Endothelial cell of umbilical vein (primary cell): ENCODE results near the gene GGNBP2. TPM values are rescaled to one million over a fixed set of nuclear protein-coding genes. Genes with fewer than 3 reads are reported as not detected.
"Not testable (repeated sequence)": the region's sequence is repeated elsewhere in the genome, so short reads cannot be mapped to it uniquely, and the experiment has no call there.

Experiments used
- BruUV-seq: library from RNA; stranded (reverse); fragments of 400-500 nt; replicated peaks from 2 replicates; lab custom pipeline; 2021; lab: Mats Ljungman, UMichigan
- CTCF ChIA-PET: fragments of 300-600, 350-600 bp; sonication (Branson Sonifier 250); formaldehyde crosslinking; loops from one replicate; lab custom pipeline; 2021; ENCODE audit warnings: antibody characterized with exemption, inconsistent platforms; lab: Charles Lee
- POLR2A ChIA-PET: fragments of 300-600, 350-600 bp; sonication (Branson Sonifier 250); formaldehyde crosslinking; loops from one replicate; lab custom pipeline; 2021; ENCODE audit warnings: antibody characterized with exemption, inconsistent platforms; lab: Charles Lee
- DNase-seq: peaks from one replicate; pipeline ENCODE4 v3.0.0-alpha.2; 2011; ENCODE audit warnings: low read depth, low spot score
- FAIRE-seq: peaks from 2 replicates; lab custom pipeline; 2011; peaks lifted over from hg19 to GRCh38; lab: Jason Lieb, UNC
- H2AFZ ChIP-seq: 2 replicates; pipeline ENCODE4 v1.6.0; 2012; ENCODE audit warnings: low read depth, low read length, control low read depth, inconsistent platforms
- H3K27ac ChIP-seq: 2 replicates; pipeline ENCODE4 v1.5.1; 2011; ENCODE audit warnings: low read depth, mild to moderate bottlenecking, control low read depth, low read length, moderate library complexity; ENCODE audit not compliant: insufficient read depth
- H3K27me3 ChIP-seq, 2 experiments: 2 replicates each; pipeline versions ENCODE4 v1.6.0 to v1.6.1; 2011; ENCODE audit warnings: low read length in 2 of 2, mixed read lengths in 1 of 2; ENCODE audit not compliant: control insufficient read depth in 2 of 2, insufficient read depth in 2 of 2
- H3K36me3 ChIP-seq, 2 experiments: 2 replicates in 1 of 2; 3 replicates in 1 of 2; pipeline ENCODE4 v1.5.1; 2011; ENCODE audit warnings: low read length in 2 of 2, mild to moderate bottlenecking in 1 of 2, moderate library complexity in 1 of 2; ENCODE audit not compliant: control insufficient read depth in 2 of 2, insufficient read depth in 2 of 2; ENCODE audit errors: extremely low read depth in 1 of 2
- H3K4me1 ChIP-seq: 3 replicates; pipeline ENCODE4 v1.5.1; 2011; ENCODE audit warnings: mild to moderate bottlenecking, low read length; ENCODE audit not compliant: control insufficient read depth, insufficient read depth; ENCODE audit errors: extremely low read depth
- H3K4me2 ChIP-seq: 2 replicates; pipeline ENCODE4 v1.6.1; 2011; ENCODE audit warnings: low read length, control low read depth, mixed read lengths; ENCODE audit not compliant: insufficient read depth
- H3K4me3 ChIP-seq, 3 experiments: fragments of 200-600 bp in 1 of 3; sonication (generic), shearing (Covaris generic) in 1 of 3; replicated peaks in 1 of 3; 2 replicates each; pipeline ENCODE4 v1.5.1; 2011 to 2016; ENCODE audit warnings: control low read depth in 3 of 3, low read length in 3 of 3, mild to moderate bottlenecking in 2 of 3, inconsistent platforms in 1 of 3, low read depth in 1 of 3, moderate library complexity in 1 of 3; ENCODE audit not compliant: insufficient read depth in 1 of 3
- H3K79me2 ChIP-seq: 2 replicates; pipeline ENCODE4 v1.6.0; 2012; ENCODE audit warnings: low read length, inconsistent platforms; ENCODE audit not compliant: control insufficient read depth, insufficient read depth
- H3K9ac ChIP-seq: replicated peaks from 2 replicates; pipeline ENCODE3; 2011; ENCODE audit warnings: low read length, control low read depth; ENCODE audit not compliant: insufficient read depth; ENCODE audit errors: extremely low read depth
- H3K9me1 ChIP-seq: replicated peaks from 3 replicates; pipeline ENCODE4 v1.6.0; 2011; ENCODE audit warnings: mild to moderate bottlenecking, low read length; ENCODE audit not compliant: control insufficient read depth, insufficient read depth; ENCODE audit errors: extremely low read depth
- H3K9me3 ChIP-seq: replicated peaks from 2 replicates; pipeline ENCODE4 v1.5.1; 2012; ENCODE audit warnings: low read length, inconsistent platforms; ENCODE audit not compliant: control insufficient read depth, insufficient read depth
- H4K20me1 ChIP-seq: replicated peaks from 2 replicates; pipeline ENCODE3; 2011; ENCODE audit warnings: mild to moderate bottlenecking, low read length; ENCODE audit not compliant: control insufficient read depth, insufficient read depth; ENCODE audit errors: extremely low read depth
- CTCF ChIP-seq, 2 donors: IDR thresholded peaks; 1 replicate in 1 of 2; 2 replicates in 1 of 2; pipeline ENCODE4 v1.5.1; 2011; ENCODE audit warnings: low read length in 2 of 2, mild to moderate bottlenecking in 2 of 2, moderate library complexity in 2 of 2, control low read depth in 1 of 2, inconsistent platforms in 1 of 2, low read depth in 1 of 2; ENCODE audit not compliant: insufficient read depth in 1 of 2; ENCODE audit errors: extremely low read depth in 1 of 2
- POLR2AphosphoS5 ChIP-seq: IDR thresholded peaks from 2 replicates; pipeline ENCODE4 v1.6.1; 2012; ENCODE audit warnings: low read depth, mild to moderate bottlenecking, control low read depth, low read length, moderate library complexity; ENCODE audit not compliant: insufficient read depth
- dilution Hi-C: fragments of 300-500 bp; cut with MboI; formaldehyde crosslinking; loops from one replicate; pipeline ENCODE4 v1.15.0; 2019; ENCODE audit warnings: low sequenced_read_pairs; ENCODE audit not compliant: extremely low pct_ligation_motif_present
- intact Hi-C: fragments of 100-400 bp; cut with micrococcal nuclease; formaldehyde crosslinking; loops from one replicate; pipeline ENCODE4 v1.10.0; 2022
- polyA plus RNA-seq, 4 experiments: library from polyadenylated mRNA; depleted of rRNA in 3 of 4; stranded (reverse) in 3 of 4; unstranded in 1 of 4; fragments of >200 nt; gene quantifications; 2 replicates each; pipeline versions ENCODE4 v1.2.1 to v1.2.3, GENCODE V29; 2011 to 2012; ENCODE audit warnings: missing spikeins in 1 of 4
- total RNA-seq: library from RNA; stranded (reverse); gene quantifications from 2 replicates; pipeline ENCODE4 v1.2.3, GENCODE V29; 2021

Gene GGNBP2
- total and polyA plus RNA-seq, 2 donors (not counting 3 experiments of a cell fraction or from before 2014, with no cell fraction given) = 52.6 to 77.6 TPM

- no peaks in the 10 kb centered on the region for H3K9me3 ChIP-seq
- no TSS peak for BruUV-seq
- no peak overlapping the region for H3K9ac ChIP-seq
- no peaks in the 10 kb centered on the region for H3K36me3 ChIP-seq
- no peak overlapping the region for H3K27ac ChIP-seq
- no peaks in the 10 kb centered on the region for H3K27me3 ChIP-seq
- H2AFZ ChIP-seq = no peak overlapping the region
- intact Hi-C loops = loop anchor here (1.0 to 10.0 kb wide), 5 partner anchors 26 to 770 kb away; partner anchors contain the start of gene AATF
- FAIRE-seq = no peak
- peak; percentile 69 for DNase-seq
- H3K9me1 ChIP-seq = no peaks in the 10 kb centered on the region
- TF ChIP-seq POLR2AphosphoS5 (no peak), CTCF (IDR thresholded peaks at IDR 0.05; ENCODE audit: extremely low read depth in 1 of 2, insufficient read depth in 1 of 2, low read depth in 1 of 2, low read length in 2 of 2) (peak; percentile 62 to 83)
- H3K4me1 ChIP-seq = peaks cover 16% of the 10 kb centered on the region
- dilution Hi-C loops = no loop called here
- CTCF ChIA-PET = interaction anchor here (0.5 to 4.5 kb wide), 35 partner anchors 8 to 1213 kb away, joined by 3 to 66 read pairs (median 3); partner anchors contain the start of gene DHRS11
- peaks cover 17% of the 10 kb centered on the region for H3K79me2 ChIP-seq
- POLR2A ChIA-PET = interaction anchor here (0.6 kb wide), 1 partner anchor 772 kb away, joined by 4 read pairs; no protein-coding TSS in a partner anchor
- H3K4me3 ChIP-seq = peak overlapping the region; percentile 34 to 67 (median 63)
- H3K4me2 ChIP-seq = peak overlapping the region; percentile 72
- no peaks in the 10 kb centered on the region for H4K20me1 ChIP-seq
These were observed 58.2 kb downstream of the GGNBP2 start for GRCh38 chr17:36602924-36603384.

GRCh38 chr17:36605028-36605427 lies 60.3 kb downstream of the GGNBP2 start:
- H3K36me3 ChIP-seq, H3K27me3 ChIP-seq, H2AFZ ChIP-seq, H3K9me1 ChIP-seq, H3K9ac ChIP-seq, H3K4me3 ChIP-seq, H3K4me2 ChIP-seq, FAIRE-seq, DNase-seq, dilution Hi-C loops, H3K9me3 ChIP-seq, H3K27ac ChIP-seq, H4K20me1 ChIP-seq, POLR2A ChIA-PET, BruUV-seq: not testable (repeated sequence)
- H3K79me2 ChIP-seq = peaks cover 17% of the 10 kb centered on the region
- intact Hi-C loops = loop anchor here (10.0 kb wide), 1 partner anchor 100 kb away; no protein-coding TSS in a partner anchor
- CTCF ChIA-PET = interaction anchor here (2.6 to 4.5 kb wide), 2 partner anchors 9 to 635 kb away, joined by 8 to 66 read pairs; no protein-coding TSS in a partner anchor
- H3K4me1 ChIP-seq = peaks cover 16% of the 10 kb centered on the region
